ENCODE data around the gene SPACA9.

DNA sequence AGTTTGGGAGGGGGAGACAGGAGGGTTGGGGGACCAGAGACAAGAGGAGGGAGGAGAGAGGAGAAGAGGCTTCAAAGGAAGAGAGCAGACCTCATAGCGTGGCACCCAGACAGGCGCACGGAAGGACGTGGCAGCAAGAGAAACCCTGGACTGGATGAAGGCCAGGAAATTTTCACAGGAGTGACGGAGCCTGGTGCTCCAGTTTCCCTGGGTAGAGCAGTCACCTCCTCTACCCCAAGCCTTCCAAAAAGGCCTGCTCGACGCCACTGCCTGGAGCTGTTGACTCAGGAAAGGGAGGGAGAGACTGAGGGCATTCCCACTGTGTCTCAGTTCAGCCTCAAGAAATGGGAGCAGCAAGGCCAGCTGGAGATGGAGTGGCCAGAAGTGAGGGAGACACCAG, 19.9 kb upstream of the SPACA9 start:
- TF ChIP-seq SUZ12 (IDR thresholded peaks at IDR 0.05; ENCODE audit: extremely low read depth, insufficient read depth, insufficient read length) (no peak), ZNF274 (IDR thresholded peaks at IDR 0.05; ENCODE audit: low read depth, low read length) (no peak), YY1 (IDR thresholded peaks at IDR 0.05; ENCODE audit: insufficient read depth, insufficient read length) (no peak)

Measured in NT2/D1 (cell line).